Stimulated activated CD4-positive, alpha-beta T cell treated with anti-CD3 and anti-CD28 coated beads, Interleukin-12 subunit alpha, Interleukin-12 subunit beta, amount 100 ng/mL, for 48 hours (primary cell): Measurements from ENCODE around the gene MMP19.
"Not testable (repeated sequence)": the region's sequence is repeated elsewhere in the genome, so short reads cannot be mapped to it uniquely, and the experiment has no call there.

Experiments used
- DNase-seq, 3 donors: peaks; one replicate each; pipeline ENCODE4 v3.0.0-alpha.2; 2020; ENCODE audit warnings: low read depth in 2 of 3, low spot score in 1 of 3

Gene MMP19, protein sequence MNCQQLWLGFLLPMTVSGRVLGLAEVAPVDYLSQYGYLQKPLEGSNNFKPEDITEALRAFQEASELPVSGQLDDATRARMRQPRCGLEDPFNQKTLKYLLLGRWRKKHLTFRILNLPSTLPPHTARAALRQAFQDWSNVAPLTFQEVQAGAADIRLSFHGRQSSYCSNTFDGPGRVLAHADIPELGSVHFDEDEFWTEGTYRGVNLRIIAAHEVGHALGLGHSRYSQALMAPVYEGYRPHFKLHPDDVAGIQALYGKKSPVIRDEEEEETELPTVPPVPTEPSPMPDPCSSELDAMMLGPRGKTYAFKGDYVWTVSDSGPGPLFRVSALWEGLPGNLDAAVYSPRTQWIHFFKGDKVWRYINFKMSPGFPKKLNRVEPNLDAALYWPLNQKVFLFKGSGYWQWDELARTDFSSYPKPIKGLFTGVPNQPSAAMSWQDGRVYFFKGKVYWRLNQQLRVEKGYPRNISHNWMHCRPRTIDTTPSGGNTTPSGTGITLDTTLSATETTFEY

GRCh38 chr12:55842681-55843429 lies at the start of gene MMP19:
Gene MMP19 (minus strand): TSS chr12:55842936. CDS start chr12:55842830, 106 bp downstream.
- DNase-seq = no peak

GRCh38 chr12:55891310-55891709 lies 48.6 kb upstream of the MMP19 start:
- DNase-seq = no peak

DNA sequence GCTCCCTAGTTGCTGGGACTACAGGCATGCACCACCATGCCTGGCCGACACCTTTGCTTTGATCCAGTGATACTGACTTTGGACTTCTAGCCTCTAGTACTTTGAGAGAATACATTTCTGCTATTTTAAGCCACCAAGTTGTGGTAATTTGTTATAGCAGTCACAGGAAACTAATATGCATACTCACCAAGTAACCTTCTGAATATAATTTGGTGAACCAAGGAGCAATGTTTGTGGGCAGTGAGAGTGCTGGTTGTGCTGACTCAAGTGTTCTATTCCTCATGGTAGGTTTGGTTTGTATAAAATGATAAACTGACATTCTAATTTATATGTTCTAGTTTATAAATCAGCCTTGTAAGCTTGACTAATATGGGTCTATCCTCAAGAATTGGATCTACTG lies 42.4 kb upstream of the MMP19 start:
- DNase-seq = no peak

DNA sequence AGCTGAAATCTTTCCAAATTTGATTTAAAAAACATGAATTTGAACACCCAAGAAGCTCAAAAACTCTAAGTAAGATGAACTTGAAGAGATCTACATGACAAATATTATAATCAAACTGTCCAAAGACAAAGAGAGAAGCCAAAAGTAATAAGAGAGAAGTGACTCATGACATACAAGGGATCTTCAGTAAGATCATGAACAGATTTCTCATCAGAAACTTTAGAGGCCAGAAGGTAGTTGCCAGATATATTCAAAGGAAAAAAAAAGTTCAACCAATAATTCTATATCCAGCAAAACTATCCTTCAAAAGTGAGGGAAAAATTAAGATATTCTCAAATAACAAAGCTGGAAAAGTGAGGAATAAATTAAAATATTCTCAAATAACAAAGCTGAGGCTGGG lies 35.1 kb upstream of the MMP19 start:
- DNase-seq = no peak

GRCh38 chr12:55875704-55876467 lies 33.1 kb upstream of the MMP19 start:
- DNase-seq = no peak

DNA sequence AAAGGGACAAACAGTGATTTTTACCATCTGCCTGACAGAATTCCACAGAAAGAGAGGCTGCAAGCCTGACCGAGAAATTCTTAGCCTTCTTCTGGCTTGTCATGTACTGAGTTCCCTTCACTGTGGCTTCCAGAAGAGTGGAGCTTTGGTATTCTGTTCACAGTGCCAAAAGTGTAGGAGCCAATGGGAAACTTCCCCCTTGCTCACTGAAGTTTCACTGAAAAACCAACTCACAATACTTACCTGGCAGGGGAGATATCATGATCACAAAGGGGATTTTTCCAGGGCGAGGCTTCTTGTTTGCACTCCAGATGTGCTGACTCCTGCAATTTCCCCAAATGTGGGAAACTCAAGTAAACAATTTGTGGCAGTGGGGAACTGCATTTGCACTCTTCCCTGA lies 31.7 kb upstream of the MMP19 start:
- no peak for DNase-seq

- DNase-seq = not testable (repeated sequence)
Observed at GRCh38 chr12:55866454-55867004, 23.8 kb upstream of the MMP19 start.

DNA sequence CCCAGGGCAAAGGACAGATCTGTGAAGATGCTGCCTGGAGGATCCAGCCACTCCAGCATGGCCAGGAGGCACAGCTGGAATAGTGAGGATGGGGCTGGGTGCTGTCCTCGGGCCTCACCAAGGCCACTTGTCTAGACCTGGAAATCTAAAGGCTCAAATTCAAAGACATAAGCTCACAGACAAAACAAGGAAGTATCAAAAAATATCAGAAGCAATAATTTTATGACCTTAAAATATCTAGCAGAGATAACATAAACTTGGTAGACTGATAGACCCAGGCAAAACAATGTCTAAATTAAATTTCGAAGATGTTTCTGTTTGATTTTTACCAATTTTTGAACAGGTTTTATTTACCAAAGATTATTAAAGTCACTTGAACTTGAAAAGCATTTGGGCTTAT lies 22.6 kb upstream of the MMP19 start:
- DNase-seq = no peak

- not testable (repeated sequence) for DNase-seq
Observed at GRCh38 chr12:55862931-55863330, 20.2 kb upstream of the MMP19 start.

DNA sequence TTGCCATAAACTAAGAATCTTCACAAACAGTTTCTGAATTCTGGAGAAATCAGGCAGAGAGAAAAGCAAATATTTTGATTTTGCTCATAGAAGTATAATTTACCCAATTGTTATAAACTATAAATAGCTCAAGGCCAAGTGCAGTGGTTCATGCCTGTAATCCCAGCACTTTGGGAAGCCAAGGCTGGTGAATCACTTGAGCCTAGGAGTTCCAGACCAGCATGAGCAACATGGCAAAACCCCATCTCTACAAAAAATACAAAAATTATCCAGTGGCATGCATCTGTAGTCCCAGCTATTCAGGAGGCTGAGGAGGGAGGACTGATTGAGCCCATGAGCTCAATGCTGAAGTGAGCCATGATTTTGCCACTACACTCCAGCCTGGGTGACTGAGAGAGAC lies 19.6 kb upstream of the MMP19 start:
- DNase-seq = no peak

DNA sequence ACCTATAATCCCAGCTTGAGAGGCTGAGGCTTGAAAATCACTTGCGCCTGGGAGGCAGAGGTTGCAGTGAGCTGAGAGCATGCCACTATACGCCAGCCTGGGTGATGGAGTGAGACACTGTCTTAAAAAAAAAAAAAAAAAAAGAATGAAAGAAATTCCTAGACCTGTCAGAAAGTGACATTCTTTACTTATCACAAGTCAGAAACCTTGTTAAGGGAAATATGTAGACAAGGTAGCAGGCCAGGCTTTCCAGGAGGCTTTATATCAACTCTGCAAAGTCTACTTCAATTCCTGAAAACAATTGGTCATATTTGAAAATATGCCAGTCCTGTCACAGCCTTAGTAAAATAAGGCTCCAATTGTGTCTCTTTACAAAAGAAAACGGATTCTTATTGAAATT lies 19.1 kb upstream of the MMP19 start:
- DNase-seq = no peak

DNA sequence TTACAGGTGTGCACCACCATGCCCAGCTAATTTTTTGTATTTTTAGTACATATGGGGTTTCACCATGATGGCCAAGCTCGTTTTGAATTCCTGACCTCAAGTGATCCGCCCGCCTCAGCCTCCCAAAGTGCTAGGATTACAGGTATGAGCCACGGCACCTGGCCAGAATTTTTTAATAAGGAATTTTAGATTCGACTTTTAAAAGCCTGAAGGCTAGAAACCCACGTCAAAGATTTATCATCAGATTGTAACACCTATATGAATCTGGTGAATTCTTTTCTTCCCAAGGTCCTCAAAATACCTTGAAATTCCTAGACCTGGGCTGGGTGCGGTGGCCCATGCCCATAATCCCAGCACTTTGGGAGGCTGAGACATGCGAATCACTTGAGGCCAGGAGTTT lies 18.7 kb upstream of the MMP19 start:
- DNase-seq = no peak

- DNase-seq = no peak
Observed at GRCh38 chr12:55852740-55853139, 10.0 kb upstream of the MMP19 start.

GRCh38 chr12:55850893-55851292 lies 8.2 kb upstream of the MMP19 start:
- no peak for DNase-seq

DNA sequence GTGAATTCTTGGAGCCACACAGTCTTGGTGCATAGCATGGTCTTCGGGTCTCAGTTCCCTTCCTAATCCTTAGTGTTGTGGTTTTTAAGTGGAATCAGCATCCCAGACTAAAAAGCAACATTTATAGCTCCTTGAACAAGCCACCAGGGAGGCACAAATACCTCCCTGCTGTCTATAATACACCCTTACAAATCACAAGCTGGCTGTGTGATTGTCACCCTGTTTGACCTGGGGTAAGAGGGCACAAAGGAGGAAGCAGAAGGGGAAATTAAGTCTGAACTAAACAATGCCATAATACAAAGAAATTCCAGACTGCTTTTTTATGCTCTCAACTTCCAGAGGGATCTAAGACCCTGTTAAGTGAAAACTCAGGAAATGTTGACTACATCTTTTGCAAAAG lies 7.7 kb upstream of the MMP19 start:
- DNase-seq = no peak

DNA sequence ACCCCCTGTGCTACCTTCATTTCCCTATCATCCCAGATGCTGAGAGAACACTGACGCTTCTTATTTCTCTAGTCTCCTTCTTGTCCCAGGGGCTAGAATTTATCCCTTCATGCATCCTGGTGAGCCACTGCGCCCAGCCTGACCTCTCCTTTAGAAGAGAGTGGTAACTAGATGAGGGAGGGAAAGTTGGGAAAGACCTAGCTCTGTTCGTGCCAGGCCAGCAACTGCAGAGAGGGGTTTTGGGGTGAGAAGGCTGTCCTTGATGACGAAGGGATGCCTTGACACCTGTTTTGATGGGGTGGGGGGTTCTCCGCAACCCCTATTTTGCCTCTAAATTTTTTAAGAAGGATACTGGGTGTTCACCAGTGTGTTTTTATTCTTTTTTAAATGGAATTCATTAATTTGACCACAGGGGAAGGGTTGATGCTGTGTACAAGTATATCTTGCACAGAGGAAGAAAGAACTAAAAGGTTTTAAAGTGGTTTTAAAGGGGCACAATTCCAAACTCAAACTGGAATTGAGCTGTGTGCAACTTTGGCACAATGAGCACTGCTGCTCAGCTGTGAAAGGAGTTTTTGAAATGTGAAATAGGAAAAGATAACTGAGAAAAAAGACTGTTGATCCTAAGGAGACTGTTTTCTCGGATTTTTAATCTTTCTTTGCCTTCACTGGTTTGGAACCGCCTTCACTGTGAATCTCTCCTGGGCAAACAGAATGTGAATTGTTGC lies 7.0 kb upstream of the MMP19 start:
- no peak for DNase-seq

DNA sequence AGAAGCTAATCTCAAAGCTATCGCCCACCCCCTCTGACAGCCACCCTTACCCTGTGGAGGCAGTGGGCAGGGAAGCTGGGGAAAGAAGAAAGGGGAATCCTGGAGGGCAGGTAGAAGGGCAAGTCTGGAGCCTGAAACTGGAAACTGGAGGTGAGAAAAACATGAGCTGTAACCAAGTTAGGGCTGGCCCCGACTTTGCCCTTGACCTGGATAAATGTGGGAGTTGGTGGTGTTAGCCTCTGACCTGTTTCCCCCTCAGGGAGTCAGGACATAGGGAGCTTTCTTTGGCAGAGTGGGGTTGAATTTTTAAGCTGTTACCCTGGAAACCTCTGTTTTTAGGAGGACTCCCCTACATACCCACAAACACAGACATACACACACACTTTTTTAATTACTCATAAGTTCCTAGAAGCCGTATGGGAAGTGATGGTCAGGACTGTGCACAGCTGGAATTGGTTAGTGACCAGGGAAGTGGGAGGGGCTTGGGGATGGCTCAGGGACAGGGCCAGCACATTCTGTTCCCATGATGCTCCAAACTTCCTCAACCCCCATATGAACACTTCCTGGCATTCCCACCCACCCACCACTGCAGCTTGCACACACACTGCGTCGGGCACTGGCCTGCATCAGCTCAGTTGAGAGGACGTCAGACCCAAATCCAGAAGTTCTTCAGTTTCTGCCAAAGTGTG lies 5.0 kb upstream of the MMP19 start:
- DNase-seq = no peak

- no peak for DNase-seq
Observed at GRCh38 chr12:55847033-55847432, 4.3 kb upstream of the MMP19 start.

- DNase-seq = no peak
Observed at GRCh38 chr12:55845785-55846496, 3.2 kb upstream of the MMP19 start.
